ENCODE measurements around the gene AJM1.
"Not testable (repeated sequence)": the region's sequence is repeated elsewhere in the genome, so short reads cannot be mapped to it uniquely, and the experiment has no call there.

AJM1 gene

DNA sequence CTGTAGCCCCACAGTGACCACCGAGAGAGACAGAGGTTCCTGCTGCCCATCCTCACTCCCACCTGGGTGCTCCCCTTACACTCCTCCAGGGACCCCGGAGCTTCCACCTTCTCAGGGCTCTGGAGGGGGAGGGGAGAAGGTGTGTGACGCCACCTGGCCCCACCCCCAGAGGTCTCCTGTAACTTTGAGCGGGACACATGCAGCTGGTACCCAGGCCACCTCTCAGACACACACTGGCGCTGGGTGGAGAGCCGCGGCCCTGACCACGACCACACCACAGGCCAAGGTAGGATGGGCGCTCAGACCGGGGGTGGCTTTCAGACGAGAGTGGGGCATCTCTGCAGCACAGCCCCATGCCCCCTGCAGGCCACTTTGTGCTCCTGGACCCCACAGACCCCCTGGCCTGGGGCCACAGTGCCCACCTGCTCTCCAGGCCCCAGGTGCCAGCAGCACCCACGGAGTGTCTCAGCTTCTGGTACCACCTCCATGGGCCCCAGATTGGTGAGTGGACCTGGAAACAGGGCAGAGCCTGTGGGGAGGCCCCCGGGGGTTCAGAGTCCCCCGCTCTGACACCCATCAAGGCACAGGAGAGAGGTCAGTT, 14.4 kb downstream of the AJM1 start:
- DNase-seq (ENCODE audit: low spot score) = no peak

DNA sequence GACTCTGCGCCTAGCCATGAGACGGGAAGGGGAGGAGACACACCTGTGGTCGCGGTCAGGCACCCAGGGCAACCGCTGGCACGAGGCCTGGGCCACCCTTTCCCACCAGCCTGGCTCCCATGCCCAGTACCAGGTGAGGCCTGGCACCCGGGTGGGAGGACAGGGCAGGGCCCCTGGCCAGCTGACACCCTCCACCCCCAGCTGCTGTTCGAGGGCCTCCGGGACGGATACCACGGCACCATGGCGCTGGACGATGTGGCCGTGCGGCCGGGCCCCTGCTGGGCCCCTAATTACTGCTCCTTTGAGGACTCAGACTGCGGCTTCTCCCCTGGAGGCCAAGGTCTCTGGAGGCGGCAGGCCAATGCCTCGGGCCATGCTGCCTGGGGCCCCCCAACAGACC, 14.9 kb downstream of the AJM1 start:
- DNase-seq (ENCODE audit: low spot score) = no peak

DNA sequence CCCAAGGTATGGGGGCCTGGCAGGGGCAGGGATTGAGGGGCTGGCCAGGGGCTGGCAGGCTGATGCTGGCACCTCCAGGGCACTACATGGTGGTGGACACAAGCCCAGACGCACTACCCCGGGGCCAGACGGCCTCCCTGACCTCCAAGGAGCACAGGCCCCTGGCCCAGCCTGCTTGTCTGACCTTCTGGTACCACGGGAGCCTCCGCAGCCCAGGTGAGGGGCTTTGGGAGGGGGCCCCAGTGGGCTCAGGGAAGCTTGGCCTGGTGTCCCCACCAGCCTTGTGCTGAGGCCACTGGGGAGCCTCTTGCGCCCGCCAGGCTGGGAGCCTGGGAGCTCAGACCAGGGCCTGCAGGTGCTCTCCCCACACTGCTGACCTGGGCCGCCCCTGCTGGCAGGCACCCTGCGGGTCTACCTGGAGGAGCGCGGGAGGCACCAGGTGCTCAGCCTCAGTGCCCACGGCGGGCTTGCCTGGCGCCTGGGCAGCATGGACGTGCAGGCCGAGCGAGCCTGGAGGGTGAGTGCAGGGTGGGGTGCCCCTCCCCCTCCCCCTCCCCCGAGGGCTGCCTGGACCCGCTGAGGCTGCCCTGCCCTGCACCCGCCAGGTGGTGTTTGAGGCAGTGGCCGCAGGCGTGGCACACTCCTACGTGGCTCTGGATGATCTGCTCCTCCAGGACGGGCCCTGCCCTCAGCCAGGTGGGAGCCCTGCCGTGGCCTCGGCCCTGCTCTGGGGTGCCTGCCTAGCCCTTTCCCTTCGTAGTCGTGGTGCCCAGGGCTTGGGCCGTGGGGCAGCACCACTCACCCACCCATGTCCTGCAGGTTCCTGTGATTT, 15.5 kb downstream of the AJM1 start:
- no peak for DNase-seq (ENCODE audit: low spot score)

DNA sequence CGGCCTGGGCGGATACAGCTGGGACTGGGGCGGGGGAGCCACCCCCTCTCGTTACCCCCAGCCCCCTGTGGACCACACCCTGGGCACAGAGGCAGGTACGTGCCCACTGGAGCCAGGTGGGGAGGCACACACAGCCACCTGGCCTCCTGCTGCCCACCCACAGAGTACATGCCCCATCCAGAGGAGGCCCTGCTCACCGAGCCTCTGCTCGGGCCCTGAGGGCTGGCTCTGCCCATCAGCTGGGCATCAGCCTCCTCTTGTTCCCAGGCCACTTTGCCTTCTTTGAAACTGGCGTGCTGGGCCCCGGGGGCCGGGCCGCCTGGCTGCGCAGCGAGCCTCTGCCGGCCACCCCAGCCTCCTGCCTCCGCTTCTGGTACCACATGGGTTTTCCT, 16.2 kb downstream of the AJM1 start:
- no peak for DNase-seq (ENCODE audit: low spot score)

DNA sequence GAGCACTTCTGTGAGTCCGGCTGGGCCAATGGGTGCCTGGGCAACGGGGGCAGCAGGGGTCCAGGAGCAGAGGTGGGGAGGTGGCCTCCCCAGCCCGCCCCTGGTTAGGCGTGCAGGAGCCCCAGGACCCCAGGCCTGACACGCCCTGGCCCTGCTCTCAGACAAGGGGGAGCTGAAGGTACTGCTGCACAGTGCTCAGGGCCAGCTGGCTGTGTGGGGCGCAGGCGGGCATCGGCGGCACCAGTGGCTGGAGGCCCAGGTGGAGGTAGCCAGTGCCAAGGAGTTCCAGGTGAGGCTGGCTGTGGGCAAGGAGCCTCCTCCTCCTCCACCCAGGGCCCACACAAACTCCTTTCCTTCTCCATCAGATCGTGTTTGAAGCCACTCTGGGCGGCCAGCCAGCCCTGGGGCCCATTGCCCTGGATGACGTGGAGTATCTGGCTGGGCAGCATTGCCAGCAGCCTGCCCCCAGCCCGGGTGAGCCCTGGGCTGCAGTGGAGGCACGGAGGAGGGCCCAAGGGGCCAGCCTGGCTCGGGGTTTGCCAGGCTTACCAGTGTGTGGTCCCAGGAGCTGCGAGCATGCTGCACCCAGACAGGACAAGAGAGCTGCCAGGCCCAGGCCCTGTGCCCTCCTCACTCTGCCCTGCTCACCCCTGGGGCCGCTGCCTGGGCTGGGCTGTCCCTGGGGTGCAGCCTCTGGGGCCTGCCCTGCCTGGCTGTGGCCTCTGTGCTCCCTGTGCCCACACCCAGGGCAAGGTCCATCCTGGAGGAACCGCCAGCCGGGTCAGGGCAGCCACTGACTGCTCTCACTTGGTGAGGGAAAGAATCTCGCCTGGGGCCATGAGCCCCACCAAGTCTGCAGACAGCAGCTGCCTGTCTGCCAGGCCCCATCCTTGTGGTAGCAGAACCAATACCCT, 16.8 kb downstream of the AJM1 start:
- peak; percentile 51 for DNase-seq (ENCODE audit: low spot score)

DNA sequence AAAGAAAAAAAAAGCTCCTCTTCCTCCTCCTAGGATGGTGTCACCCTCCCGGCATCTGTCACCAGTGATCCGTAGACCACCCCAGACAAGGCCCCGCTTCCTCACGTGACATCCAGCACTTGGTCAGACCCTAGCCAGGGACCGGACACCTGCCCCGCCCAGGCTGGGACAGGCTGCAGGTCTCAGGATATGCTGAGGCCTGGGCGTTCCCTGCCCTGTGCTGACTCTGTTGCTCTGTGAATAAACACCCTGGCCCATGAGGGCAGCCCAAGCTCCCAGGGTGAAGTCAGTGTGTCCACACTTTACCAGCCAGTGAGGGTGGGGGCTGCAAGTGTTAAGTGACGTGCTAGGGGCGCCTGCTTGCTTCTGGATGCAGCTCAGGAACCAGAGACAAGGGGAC, 18.3 kb downstream of the AJM1 start:
- DNase-seq (ENCODE audit: low spot score) = no peak

DNA sequence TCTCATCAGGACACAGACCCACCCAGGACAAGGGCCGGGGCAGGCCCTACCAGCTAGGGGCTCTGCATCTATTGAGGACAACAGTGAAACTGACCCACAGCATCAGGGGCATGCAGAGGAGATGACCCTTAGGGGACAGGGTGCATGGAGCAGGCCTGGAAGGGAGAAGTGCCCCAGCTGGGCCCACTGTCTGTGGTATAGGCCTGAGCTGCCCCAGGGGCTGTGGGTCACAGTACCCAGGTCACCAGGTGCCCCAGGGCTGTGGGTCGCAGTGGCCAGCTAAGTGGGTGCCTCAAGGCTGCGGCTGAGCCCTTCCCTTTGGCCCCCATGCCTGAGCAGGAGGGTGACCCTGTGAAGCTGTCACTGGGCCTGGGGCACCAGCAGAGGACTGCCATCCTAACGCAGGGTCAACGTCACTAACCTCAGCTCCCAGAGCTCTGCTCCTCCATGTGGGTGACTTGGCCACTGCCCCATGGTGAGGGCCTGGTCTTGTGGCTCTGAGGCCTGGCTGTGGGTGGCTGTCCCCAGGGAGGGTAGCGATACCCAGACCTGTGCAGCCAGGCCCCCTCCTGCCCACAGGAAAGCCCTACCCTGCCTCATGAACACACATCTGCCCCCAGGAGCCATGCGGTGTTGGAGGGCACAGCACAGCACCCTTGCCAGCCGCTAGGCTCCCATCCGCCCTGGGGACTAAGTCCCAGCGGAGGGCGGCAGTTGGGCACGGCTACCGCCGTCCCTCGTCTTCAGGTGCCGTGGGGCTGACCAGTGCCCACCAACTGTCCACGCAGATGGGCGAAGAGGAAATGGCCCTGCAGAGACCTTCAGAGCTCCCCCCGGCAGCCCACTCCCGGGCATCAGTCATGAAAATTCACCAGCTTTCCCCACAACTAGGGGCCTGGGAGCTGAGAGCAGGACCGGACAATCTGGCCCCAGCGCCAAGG, 18.9 kb downstream of the AJM1 start:
- DNase-seq (ENCODE audit: low spot score) = no peak

DNA sequence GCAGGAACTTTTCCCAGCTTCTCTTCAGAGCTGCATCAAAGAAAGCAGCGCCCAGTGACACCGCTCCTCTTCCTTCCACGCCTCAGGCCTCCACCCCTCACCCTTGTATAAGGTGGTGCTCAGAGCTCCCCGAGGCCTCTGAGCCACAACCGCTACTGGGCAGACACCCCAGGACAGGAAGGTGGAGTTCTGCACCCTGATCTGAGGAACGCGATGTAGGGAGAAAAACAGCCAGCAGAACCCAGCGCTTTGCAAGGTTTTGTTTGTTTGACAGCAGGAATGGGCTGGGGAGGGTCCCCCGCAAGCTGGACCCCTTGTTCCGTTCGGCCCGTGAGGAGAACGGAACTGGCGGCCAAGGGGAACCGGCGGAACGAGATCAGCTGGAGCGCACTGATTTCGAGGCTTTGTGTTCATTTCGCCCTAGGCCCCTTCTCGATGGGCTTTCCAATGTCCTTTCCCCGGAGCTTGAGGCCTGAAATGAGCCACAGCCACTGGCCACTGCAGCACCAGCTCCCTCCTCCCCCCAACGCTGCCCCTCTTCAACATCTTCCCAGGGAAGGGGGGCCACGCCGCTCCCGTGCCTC, 19.7 kb downstream of the AJM1 start:
- DNase-seq (ENCODE audit: low spot score) = no peak

DNA sequence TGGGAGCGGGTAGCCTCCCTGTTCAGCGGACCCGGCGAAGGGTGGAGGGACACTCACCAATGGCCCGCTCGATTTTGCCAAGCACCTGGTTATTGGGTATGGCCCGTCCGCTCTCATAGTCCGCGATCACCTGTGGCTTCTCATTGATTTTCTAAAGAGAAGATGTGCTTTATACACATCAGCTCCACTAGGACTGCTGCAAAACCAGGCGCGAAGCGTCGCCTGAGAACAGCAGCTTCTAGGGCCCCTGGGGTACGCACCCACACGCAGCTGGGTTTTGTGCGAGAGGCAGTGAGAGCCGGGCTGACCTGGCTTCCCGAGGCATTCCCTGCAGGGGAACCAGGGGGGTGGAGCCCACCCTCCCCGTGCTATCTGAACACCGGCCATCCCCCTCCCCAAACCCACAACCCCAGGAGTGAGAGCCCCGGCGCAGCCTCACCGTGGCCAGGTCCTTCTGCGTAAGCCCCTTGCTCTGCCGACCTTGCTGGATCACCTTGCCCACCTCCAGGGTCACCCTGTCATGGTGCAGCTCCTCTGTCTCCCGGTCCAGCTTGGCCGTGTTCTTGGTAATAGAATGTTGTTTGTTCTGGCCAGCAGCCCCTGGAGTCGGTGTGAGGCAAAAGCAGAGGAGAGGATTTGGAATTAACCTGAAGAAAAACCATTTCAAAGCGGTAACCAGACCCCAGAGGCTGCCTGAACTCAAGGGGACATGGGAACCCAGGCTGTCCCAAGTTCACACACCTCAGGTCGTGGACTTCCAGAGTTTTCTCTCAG, 20.8 kb downstream of the AJM1 start:
- no peak for DNase-seq (ENCODE audit: low spot score)

DNA sequence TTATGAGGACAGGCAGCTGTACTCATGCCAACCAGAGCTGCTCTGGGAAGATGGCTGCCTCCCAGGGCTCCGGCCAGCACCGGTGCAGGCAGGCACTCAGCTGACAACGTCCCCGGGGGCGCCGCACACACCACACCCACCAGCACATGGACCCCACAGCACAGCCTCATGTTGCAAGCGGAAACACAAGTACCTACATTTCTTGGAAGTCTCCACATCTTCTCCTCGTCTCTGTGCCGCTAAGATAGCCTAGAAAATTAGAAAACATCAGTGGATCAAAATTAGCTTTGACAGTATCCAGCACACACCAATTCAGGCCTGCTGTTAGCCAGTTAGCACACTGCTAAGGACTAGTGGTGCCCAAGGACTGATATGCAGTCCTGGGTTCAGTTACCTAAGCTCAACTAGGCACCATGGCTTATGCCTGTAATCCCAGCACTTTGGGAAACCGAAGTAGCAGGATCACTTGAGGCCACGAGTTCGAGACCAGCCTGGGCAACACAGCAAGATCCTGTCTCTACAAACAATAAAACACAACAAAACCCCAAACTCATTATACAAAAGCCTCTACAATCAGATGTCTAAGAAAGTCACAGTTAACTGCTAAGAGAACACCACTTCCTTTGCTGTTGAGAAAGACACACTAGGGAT, 21.5 kb downstream of the AJM1 start:
- no peak for DNase-seq (ENCODE audit: low spot score)

DNA sequence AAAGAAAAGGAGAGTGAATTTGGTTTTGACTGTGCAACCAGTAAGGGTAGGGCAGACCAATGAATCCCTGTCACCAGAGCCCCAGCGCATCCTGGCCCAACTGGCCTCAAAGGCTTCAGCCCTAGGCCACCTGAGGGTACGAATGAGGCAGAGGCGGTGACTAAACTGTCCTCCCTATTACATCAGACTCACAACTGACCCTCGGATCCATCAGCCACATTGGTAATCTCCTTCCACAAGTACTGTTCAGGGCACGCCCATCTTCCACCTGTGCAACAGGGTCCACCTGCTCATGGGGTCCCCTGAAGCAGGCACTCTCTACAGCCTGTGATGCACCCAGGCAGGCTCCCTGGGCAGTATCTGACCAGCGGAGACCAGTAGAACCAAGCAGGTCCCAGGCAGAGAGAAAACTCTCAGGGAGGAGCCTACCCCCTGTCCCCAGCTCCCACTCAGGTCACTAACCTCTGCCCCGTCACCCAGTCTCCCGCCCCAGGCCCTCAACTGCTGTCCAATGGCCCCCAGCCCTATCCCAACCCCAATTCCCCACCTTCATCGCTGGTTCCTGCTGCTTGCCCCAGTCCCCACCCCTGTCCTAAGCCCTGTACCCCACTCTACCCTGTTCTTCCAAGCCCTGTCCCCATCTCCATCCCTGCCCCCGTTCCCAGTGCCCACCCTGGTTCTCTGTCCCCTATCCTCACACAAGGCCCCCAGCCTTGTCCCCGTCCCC, 22.9 kb downstream of the AJM1 start:
- no peak for DNase-seq (ENCODE audit: low spot score)

DNA sequence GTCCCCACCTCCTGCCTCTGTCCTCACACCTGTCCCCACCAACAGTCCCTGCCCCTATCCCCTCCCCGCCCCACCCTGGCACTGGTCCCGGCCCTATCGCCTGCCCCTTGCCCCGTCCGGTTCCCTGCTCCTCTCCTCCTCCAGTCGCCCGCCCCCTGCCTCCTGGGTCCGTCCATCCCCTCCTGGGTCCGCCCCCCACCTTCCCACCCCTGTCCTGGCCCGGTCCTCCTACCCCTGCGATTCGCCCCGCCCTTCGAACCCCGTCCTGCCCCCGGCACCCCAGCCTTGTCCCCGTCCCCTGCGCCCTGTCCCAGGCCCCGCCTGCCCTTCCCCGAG, 23.5 kb downstream of the AJM1 start:
- no peak for DNase-seq (ENCODE audit: low spot score)

DNA sequence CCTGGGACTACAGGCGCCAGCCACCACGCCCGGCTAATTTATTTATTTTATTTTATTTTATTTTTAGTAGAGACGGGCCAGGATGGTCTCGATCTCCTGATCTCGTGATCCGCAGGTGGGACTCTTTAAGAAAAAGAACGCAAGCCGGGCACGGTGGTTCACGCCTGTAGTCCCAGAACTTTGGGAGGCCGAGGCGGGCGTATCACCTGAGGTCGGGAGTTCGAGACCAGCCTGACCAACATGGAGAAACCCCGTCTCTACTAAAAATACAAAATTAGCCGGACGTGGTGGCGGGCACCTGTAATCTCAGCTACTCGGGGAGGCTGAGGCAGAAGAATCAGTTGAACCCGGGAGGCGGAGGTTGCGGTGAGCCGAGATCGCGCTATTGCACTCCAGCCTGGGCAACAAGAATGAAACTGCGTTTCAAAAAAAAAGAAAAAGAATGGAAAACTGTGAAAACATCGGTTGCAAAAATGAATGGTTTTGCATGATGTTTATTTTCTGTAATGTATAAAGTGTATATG, 24.7 kb downstream of the AJM1 start:
- DNase-seq (ENCODE audit: low spot score) = not testable (repeated sequence)

DNA sequence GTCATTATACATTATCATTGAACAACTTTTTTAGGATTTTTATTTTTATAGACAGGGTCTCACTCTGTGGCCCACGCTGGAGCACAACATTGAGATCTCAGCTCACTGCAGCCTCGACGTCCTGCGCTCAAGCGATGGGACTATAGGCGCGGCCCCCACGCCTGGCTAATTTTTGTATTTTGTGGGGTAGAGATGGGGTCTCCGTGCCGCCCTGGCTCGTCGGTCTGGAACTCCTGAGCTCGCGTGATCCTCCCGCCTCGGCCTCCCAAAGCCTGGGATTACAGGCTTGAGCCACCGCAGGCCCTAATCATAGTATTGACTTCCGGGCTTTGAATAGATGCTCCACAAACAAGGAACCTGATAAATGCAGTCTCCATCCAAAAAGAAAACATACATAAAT, 25.2 kb downstream of the AJM1 start:
- no peak for DNase-seq (ENCODE audit: low spot score)

DNA sequence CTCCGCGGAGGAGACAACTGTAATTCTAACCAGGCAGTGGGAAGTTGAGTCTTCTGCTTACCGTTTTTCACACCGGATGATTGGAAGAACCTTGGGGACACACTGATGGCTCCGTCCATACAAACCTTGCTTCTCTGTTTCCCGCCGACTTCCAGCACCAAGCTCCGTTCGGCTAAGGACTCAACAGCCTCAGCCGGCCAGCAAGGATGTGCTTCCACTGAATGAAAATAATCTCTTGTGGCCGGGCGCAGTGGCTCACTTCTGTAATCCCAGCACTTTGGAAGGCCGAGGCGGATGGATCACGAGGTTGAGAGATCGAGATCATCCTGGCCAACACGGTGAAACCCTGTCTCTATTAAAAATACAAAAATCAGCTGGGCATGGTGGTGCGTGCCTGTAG, 25.6 kb downstream of the AJM1 start:
- no peak for DNase-seq (ENCODE audit: low spot score)

DNA sequence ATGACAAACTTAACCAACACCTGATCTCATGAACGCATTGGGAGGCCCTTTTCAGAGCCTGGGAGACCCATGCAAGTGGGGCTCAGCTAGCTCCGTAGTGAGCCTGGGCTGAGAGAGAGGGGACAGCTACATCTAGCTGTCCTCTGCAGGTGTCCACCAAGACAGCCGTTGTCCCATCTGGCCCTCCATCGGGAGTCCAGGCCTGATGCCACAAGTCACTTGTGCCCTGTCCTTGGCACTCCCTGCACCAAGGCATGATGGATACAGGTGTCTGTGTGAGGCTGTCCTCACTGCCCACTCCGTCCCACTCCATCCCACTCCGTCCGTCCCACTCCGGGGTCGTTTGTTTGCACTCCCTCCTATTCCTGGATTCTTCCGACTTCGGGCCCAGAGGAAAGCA, 26.4 kb downstream of the AJM1 start:
- DNase-seq (ENCODE audit: low spot score) = no peak

DNA sequence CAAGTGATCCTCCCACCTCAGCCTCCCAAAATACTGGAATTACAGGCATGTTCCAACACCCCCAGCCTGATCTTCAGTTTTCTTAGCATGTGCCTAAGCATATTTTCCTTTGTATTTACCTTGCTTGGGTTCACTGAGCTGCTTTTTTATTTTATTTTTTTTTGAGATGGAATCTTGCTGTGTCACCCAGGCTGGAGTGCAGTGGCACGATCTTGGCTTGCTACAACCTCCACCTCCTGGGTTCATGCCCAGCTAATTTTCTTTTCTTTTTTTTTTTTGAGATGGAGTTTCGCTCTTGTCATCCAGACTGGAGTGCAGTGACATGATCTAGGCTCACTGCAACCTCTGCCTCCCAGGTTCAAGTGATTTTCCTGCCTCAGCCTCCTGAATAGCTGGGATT, 27.3 kb downstream of the AJM1 start:
- not testable (repeated sequence) for DNase-seq (ENCODE audit: low spot score)

DNA sequence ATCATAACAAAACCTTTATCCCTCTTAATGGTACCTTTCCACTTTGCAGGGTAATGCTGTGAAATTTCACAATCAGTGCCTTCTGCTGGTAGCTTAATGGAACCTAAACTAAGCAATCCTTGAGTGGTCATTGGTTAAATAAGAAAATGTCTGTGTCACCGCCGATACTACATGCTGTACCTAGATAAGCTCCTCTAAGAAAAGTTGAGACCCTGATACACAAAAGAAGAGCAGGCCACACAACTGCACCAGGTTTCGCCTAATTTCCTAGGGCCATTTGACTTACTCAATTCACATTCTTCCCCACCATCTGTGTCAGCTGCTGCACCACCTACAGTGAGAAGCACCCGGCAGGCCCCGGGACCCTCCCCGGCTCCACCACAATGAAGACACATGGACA, 32.9 kb downstream of the AJM1 start:
- DNase-seq (ENCODE audit: low spot score) = no peak

DNA sequence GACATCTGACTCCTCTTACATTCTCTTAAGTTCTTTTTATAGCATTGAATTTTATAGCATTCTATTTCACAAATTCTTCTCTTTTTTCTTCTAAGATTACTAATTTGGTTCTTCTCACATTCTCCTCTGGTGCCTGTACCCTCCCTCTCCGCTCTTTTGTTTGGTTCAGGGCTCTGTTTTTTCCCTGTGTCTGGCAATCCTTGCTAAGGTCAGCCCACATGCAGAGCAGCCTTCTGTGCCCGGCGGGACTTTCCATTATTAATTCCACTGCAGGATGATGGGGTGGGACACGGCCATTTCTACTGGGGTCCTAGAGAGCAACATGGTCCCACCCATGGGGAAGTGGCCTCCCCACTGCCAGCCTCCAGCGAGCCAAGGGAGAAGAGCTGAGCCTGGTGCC, 34.2 kb downstream of the AJM1 start:
- no peak for DNase-seq (ENCODE audit: low spot score)
